Body of pancreas (tissue), 4 donors: ENCODE results near the gene SLC26A11.
A peak's percentile ranks its signal among the peaks of the same experiment; 100 is the strongest.

Experiments
- POLR2A ChIP-seq, 3 donors: fragments of 450-650 bp; IDR thresholded peaks; one replicate each; pipeline ENCODE4 v1.6.1; 2016; ENCODE audit warnings: antibody characterized with exemption in 3 of 3, mild to moderate bottlenecking in 2 of 3
- TF ChIP-seq, protein P1 (sequence below), 7 experiments: fragments of 450-650 bp in 4 of 7; fragments of 200-600 bp in 3 of 7; sonication (generic) in 3 of 7; IDR thresholded peaks; one replicate each; pipeline ENCODE4 v1.5.1; 2016 to 2019; ENCODE audit warnings: antibody characterized with exemption in 7 of 7

GRCh38 chr17:80220054-80220735 is at the start of gene SLC26A11, which contains the start of gene SGSH:
- TF ChIP-seq, protein P1, sequence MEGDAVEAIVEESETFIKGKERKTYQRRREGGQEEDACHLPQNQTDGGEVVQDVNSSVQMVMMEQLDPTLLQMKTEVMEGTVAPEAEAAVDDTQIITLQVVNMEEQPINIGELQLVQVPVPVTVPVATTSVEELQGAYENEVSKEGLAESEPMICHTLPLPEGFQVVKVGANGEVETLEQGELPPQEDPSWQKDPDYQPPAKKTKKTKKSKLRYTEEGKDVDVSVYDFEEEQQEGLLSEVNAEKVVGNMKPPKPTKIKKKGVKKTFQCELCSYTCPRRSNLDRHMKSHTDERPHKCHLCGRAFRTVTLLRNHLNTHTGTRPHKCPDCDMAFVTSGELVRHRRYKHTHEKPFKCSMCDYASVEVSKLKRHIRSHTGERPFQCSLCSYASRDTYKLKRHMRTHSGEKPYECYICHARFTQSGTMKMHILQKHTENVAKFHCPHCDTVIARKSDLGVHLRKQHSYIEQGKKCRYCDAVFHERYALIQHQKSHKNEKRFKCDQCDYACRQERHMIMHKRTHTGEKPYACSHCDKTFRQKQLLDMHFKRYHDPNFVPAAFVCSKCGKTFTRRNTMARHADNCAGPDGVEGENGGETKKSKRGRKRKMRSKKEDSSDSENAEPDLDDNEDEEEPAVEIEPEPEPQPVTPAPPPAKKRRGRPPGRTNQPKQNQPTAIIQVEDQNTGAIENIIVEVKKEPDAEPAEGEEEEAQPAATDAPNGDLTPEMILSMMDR (IDR thresholded peaks at IDR 0.05), result no peak
- peak; percentile 37 to 62 (median 54) for TF ChIP-seq POLR2A (IDR thresholded peaks at IDR 0.05)
